Neuronal stem cell (in vitro differentiated cells): Measurements from ENCODE around the gene VAC14.
"Not testable (repeated sequence)": the region's sequence is repeated elsewhere in the genome, so short reads cannot be mapped to it uniquely, and the experiment has no call there.

Experiments used
- DNase-seq: peaks from one replicate; pipeline ENCODE4 v3.0.0-alpha.2; 2013; ENCODE audit warnings: low spot score
- H2AFZ ChIP-seq: one replicate; pipeline ENCODE4 v1.6.1; 2013; ENCODE audit warnings: mild to moderate bottlenecking, low read length, inconsistent platforms
- H2AK5ac ChIP-seq: 2 replicates; pipeline ENCODE4 v1.6.1; 2013; ENCODE audit warnings: low read depth, mild to moderate bottlenecking, inconsistent platforms, low read length, moderate library complexity, mixed read lengths
- H2BK120ac ChIP-seq: 2 replicates; pipeline ENCODE4 v1.6.1; 2013; ENCODE audit warnings: low read depth, mild to moderate bottlenecking, inconsistent platforms, low read length, moderate library complexity, mixed read lengths
- H2BK12ac ChIP-seq: one replicate; pipeline ENCODE4 v1.6.1; 2013; ENCODE audit warnings: low read length, inconsistent platforms
- H2BK15ac ChIP-seq: 2 replicates; pipeline ENCODE4 v1.6.1; 2013; ENCODE audit warnings: mild to moderate bottlenecking, low read length, inconsistent platforms, mixed read lengths
- H2BK5ac ChIP-seq: one replicate; pipeline ENCODE4 v1.6.1; 2013; ENCODE audit warnings: inconsistent platforms, mild to moderate bottlenecking, low read length, moderate library complexity
- H3K14ac ChIP-seq: one replicate; pipeline ENCODE4 v1.6.1; 2013; ENCODE audit warnings: low read length, inconsistent platforms
- H3K18ac ChIP-seq: 2 replicates; pipeline ENCODE4 v1.6.1; 2013; ENCODE audit warnings: low read length, inconsistent platforms
- H3K23ac ChIP-seq: 2 replicates; pipeline ENCODE4 v1.6.1; 2013; ENCODE audit warnings: low read depth, mild to moderate bottlenecking, mixed read lengths, low read length, inconsistent platforms; ENCODE audit not compliant: poor library complexity
- H3K27ac ChIP-seq: replicated peaks from 3 replicates; pipeline ENCODE4 v1.5.1; 2013; ENCODE audit warnings: low read length, inconsistent platforms
- H3K27me3 ChIP-seq, 3 experiments: 2 replicates each; pipeline ENCODE4 v1.6.1; 2013; ENCODE audit warnings: low read length in 3 of 3, mild to moderate bottlenecking in 2 of 3, inconsistent platforms in 1 of 3, low read depth in 1 of 3, mixed read lengths in 1 of 3, moderate library complexity in 1 of 3; ENCODE audit not compliant: control insufficient read depth in 3 of 3, insufficient read depth in 3 of 3
- H3K36me3 ChIP-seq, 2 donors: replicated peaks in 1 of 2; 2 replicates each; pipeline ENCODE4 v1.6.1; 2013; ENCODE audit warnings: low read length in 2 of 2; ENCODE audit not compliant: control insufficient read depth in 2 of 2, insufficient read depth in 2 of 2
- H3K4ac ChIP-seq: 2 replicates; pipeline ENCODE4 v1.6.1; 2013; ENCODE audit warnings: inconsistent platforms, mild to moderate bottlenecking, low read length, moderate library complexity
- H3K4me1 ChIP-seq, 2 donors: 1 replicate in 1 of 2; 2 replicates in 1 of 2; pipeline ENCODE4 v1.6.1; 2013; ENCODE audit warnings: low read length in 2 of 2, low read depth in 1 of 2; ENCODE audit not compliant: control insufficient read depth in 2 of 2, insufficient read depth in 1 of 2
- H3K4me2 ChIP-seq: one replicate; pipeline ENCODE4 v1.6.1; 2013; ENCODE audit warnings: mild to moderate bottlenecking, low read length, inconsistent platforms; ENCODE audit not compliant: insufficient read depth, poor library complexity, severe bottlenecking
- H3K4me3 ChIP-seq, 2 donors: 2 replicates each; pipeline ENCODE4 v1.5.1; 2013; ENCODE audit warnings: low read length in 2 of 2, mild to moderate bottlenecking in 2 of 2, inconsistent platforms in 1 of 2, moderate library complexity in 1 of 2
- H3K79me1 ChIP-seq: one replicate; pipeline ENCODE4 v1.6.1; 2013; ENCODE audit warnings: low read depth, mild to moderate bottlenecking, inconsistent platforms, low read length, moderate library complexity
- H3K9ac ChIP-seq: one replicate; pipeline ENCODE4 v1.6.1; 2013; ENCODE audit warnings: mild to moderate bottlenecking, low read depth, low read length, inconsistent platforms; ENCODE audit not compliant: poor library complexity
- H3K9me3 ChIP-seq, 2 donors: replicated peaks in 1 of 2; 2 replicates each; pipeline versions ENCODE3 to v1.6.1; 2013; ENCODE audit warnings: low read length in 2 of 2, mild to moderate bottlenecking in 2 of 2, inconsistent platforms in 1 of 2, low read depth in 1 of 2, mixed read lengths in 1 of 2, moderate library complexity in 1 of 2; ENCODE audit not compliant: control insufficient read depth in 2 of 2, insufficient read depth in 1 of 2
- H4K8ac ChIP-seq: one replicate; pipeline ENCODE4 v1.6.1; 2013; ENCODE audit warnings: low read depth, mild to moderate bottlenecking, inconsistent platforms, low read length, moderate library complexity
- H4K91ac ChIP-seq: one replicate; pipeline ENCODE4 v1.6.1; 2013; ENCODE audit warnings: low read length, low read depth, mild to moderate bottlenecking, inconsistent platforms; ENCODE audit not compliant: poor library complexity
- WGBS, 2 donors: extraction: QIAGEN DNeasy Blood & Tissue Kit; methylation state at CpG; one replicate each; pipeline ENCODE4 v1.1.7; 2013; ENCODE audit warnings: missing lambda C conversion rate in 2 of 2, mixed read lengths in 1 of 2; ENCODE audit not compliant: insufficient read length in 2 of 2, insufficient replicate concordance in 1 of 2; ENCODE audit errors: extremely low coverage in 2 of 2; 5-methylcytosine and 5-hydroxymethylcytosine counted together

The VAC14 gene

DNA sequence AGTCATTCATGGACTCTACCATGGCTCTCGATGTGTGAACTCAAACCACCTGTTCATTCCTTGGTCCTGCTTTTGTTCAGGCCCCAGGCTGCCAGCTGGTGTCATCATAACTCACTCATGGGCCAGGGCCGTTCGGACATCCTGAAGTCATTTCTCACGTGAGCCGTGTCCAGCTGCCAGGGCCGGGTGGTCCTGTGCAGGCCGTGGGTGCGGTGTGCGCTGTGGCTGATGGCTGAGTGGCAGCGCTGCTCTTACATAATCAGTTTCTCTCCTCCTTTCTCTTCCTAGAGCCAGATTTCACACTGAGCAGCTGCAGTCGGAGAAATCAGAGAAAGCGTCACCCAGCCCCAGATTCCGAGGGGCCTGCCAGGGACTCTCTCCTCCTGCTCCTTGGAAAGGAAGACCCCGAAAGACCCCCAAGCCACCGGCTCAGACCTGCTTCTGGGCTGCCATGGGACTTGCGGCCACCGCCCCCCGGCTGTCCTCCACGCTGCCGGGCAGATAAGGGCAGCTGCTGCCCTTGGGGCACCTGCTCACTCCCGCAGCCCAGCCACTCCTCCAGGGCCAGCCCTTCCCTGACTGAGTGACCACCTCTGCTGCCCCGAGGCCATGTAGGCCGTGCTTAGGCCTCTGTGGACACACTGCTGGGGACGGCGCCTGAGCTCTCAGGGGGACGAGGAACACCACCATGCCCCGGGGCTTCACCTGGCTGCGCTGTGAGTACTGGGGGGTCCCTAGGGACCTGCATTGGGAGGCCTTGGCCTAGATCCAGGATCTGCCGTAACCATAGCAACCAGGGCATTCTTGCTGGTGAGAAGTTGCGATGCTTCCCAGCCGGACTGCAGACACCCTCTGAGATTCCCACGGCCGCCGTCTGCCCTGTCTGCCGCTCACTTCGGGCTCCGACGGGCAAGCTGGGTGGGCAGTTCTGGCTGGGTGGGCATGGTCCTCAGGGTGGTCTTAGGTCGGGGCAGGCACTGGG, 154.4 kb downstream of the VAC14 start, which contains the start of gene IL34:
TSS of gene IL34 (plus strand) at position 300 of the 982 bp plus-strand sequence. CDS start at position 689, 389 bp downstream.
- peaks cover 6 to 9% of the 10 kb centered on the region in 2 donors for H3K4me1 ChIP-seq

DNA sequence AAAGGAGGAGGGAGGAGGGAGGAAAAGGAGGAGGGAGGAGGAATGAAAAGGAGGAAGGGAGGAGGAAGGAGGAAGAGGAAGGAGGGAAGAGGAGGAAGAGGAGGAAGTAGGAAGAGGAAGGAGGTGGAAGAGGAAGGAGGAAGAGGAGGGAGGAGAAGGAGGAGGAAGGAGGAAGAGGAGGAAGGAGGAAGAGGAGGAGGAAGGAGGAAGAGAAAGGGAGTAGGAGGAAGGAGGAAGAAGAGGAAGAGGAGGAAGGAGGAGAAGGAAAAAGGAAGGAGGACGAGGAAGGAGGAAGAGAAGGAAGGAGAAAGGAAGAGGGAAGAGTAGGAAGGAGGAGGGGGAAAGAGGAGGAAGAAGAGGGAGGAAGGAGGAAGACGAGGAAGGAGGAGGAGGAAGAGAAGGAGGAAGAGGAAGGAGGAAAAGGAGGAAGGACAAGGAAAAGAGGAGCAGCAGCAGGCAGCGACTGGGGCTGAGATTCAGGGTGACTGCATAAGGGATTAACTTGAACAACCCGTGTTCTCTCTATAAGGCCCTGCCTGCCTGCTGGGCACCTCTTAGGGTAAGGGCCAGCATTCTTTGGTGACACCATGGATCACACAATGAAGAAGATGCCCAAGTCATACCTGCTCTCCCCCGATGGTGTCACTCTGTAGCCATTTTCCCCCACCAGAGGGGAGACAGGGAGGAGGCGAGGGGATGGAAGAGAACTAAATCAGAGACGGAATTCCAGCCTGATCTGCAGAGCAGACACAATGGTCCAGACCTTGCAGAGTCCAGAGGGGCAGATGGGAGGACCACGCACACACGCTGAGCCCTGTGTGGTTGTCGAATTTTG, 156.0 kb downstream of the VAC14 start:
- peak overlapping the region; percentile 87 for H4K8ac ChIP-seq
- no peak overlapping the region for H3K4me2 ChIP-seq
- H2BK15ac ChIP-seq: no peak overlapping the region
- WGBS, 2 donors: no CpG with 5 or more reads among the region's 10 CpGs
- no peaks in the 10 kb centered on the region for H3K79me1 ChIP-seq
- H3K18ac ChIP-seq: peak overlapping the region; percentile 67
- H2AFZ ChIP-seq: no peak overlapping the region
- H3K4me3 ChIP-seq: no peak overlapping the region
- H3K4ac ChIP-seq: no peak overlapping the region
- no peak overlapping the region for H3K23ac ChIP-seq
- H3K4me1 ChIP-seq: peaks cover 4 to 9% of the 10 kb centered on the region in 2 donors
- H3K27me3 ChIP-seq: no peaks in the 10 kb centered on the region
- H3K9ac ChIP-seq: peak overlapping the region; percentile 21
- no peak overlapping the region for H2BK120ac ChIP-seq
- peaks cover 2 to 11% of the 10 kb centered on the region in 2 donors for H3K9me3 ChIP-seq
- H3K36me3 ChIP-seq: no peaks in the 10 kb centered on the region
- H4K91ac ChIP-seq: no peak overlapping the region
- H2AK5ac ChIP-seq: no peak overlapping the region
- no peak overlapping the region for H3K27ac ChIP-seq
- no peak overlapping the region for H2BK12ac ChIP-seq
- H2BK5ac ChIP-seq: no peak overlapping the region
- no peak overlapping the region for H3K14ac ChIP-seq
- no peak for DNase-seq

More for the DNA sequence above, 154.4 kb downstream of the VAC14 start, which contains the start of gene IL34:
- no peaks in the 10 kb centered on the region for H3K36me3 ChIP-seq
- no peak within 1 kb of the TSS for H3K9ac ChIP-seq
- peaks cover 2 to 11% of the 10 kb centered on the region in 2 donors for H3K9me3 ChIP-seq
- no peak within 1 kb of the TSS for H3K27ac ChIP-seq
- H3K4me3 ChIP-seq: no peak within 1 kb of the TSS
- no peak within 1 kb of the TSS for H3K4me2 ChIP-seq
- H3K18ac ChIP-seq: peak within 1 kb of the TSS; percentile 81
- H2AFZ ChIP-seq: peak within 1 kb of the TSS; percentile 41
- peak within 1 kb of the TSS; percentile 74 for H2AK5ac ChIP-seq
- H3K14ac ChIP-seq: peak within 1 kb of the TSS; percentile 90
- no peaks in the 10 kb centered on the region for H3K79me1 ChIP-seq
- H2BK120ac ChIP-seq: peak within 1 kb of the TSS; percentile 17
- H3K27me3 ChIP-seq: no peaks in the 10 kb centered on the region
- no CpG with 5 or more reads among the region's 39 CpGs for WGBS, 2 donors
- H2BK5ac ChIP-seq: peak within 1 kb of the TSS; percentile 66
- H2BK12ac ChIP-seq: peak within 1 kb of the TSS; percentile 90
- H2BK15ac ChIP-seq: peak within 1 kb of the TSS; percentile 49
- no peak within 1 kb of the TSS for H4K91ac ChIP-seq
- H4K8ac ChIP-seq: peak within 1 kb of the TSS; percentile 65
- no peak for DNase-seq
- no peak within 1 kb of the TSS for H3K4ac ChIP-seq
- peak within 1 kb of the TSS; percentile 17 for H3K23ac ChIP-seq

DNA sequence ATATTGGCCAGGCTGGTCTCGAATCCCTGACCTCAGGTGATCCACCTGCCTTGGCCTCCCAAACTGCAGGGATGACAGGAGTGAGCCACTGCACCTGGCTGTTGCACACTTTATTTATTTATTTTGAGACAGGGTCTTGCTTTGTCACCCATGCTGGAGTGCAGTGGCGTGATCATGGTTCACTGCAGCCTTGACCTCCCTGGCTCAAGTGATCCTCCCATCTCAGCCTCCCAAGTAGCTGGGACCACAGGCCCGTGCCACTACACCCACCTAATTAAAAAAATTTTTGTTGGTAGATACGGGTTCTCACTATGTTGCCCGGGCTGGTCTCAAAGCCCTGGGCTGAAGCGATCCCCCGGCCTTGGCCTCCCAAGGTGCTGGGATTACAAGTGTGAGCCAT, 157.7 kb downstream of the VAC14 start:
- not testable (repeated sequence) for H3K27ac ChIP-seq, H3K4me2 ChIP-seq, H2AFZ ChIP-seq, H3K23ac ChIP-seq, H3K14ac ChIP-seq, H2BK12ac ChIP-seq, H2BK120ac ChIP-seq, H3K9ac ChIP-seq, H2BK15ac ChIP-seq, H4K91ac ChIP-seq, H3K18ac ChIP-seq, H3K36me3 ChIP-seq, H3K4me3 ChIP-seq, H2BK5ac ChIP-seq, H2AK5ac ChIP-seq, H4K8ac ChIP-seq, DNase-seq, H3K27me3 ChIP-seq, H3K79me1 ChIP-seq, H3K9me3 ChIP-seq, H3K4ac ChIP-seq
- WGBS, 2 donors: no CpG with 5 or more reads among the region's 7 CpGs
- H3K4me1 ChIP-seq: peaks cover 6 to 17% of the 10 kb centered on the region in 2 donors
